Measurements from ENCODE around the gene PTPRG.

PTPRG gene

GRCh38 chr3:62049033-62049432, 487.7 kb downstream of the PTPRG start:
- no peak overlapping the region for H3K9ac ChIP-seq (ENCODE audit: low read length)
- no peak overlapping the region for H3K27ac ChIP-seq (ENCODE audit: low read depth, low read length)
- no peaks in the 10 kb centered on the region for H3K36me3 ChIP-seq (ENCODE audit: control insufficient read depth, insufficient read depth, low read length)
- no peaks in the 10 kb centered on the region for H3K27me3 ChIP-seq (ENCODE audit: control insufficient read depth, insufficient read depth, low read length)
- no peaks in the 10 kb centered on the region for H3K9me3 ChIP-seq (ENCODE audit: control insufficient read depth, insufficient read depth, low read depth, low read length)
- H3K4me1 ChIP-seq (ENCODE audit: control insufficient read depth, insufficient read depth, low read length) = peaks cover 34% of the 10 kb centered on the region
- H3K4me3 ChIP-seq (ENCODE audit: low read depth, low read length) = no peak overlapping the region

DNA sequence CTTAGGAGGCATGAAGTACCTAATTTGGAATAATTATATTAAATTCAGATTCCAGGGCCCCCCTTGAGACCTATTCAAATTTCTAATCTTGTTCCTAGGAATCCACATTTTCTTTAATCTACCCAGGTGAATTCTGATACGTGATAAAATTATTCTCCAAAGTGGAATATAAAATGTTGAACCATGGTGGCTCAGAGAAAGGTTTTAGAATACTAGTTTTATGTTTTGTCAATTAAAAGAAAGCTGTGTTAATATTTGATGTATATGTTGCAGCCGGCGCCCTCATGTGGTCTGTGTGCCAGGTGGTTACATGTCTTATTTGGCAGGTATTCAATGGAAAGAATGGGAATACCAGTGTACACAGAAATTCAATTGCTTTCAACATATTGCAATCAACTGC, 490.1 kb downstream of the PTPRG start:
- Histone ChIP-seq H3K27ac (ENCODE audit: low read depth, low read length) (no peak overlapping the region), H3K9me3 (ENCODE audit: control insufficient read depth, insufficient read depth, low read depth, low read length) (no peaks in the 10 kb centered on the region), H3K4me3 (ENCODE audit: low read depth, low read length) (no peak overlapping the region), H3K27me3 (ENCODE audit: control insufficient read depth, insufficient read depth, low read length) (no peaks in the 10 kb centered on the region), H3K4me1 (ENCODE audit: control insufficient read depth, insufficient read depth, low read length) (peaks cover 15% of the 10 kb centered on the region), H3K9ac (ENCODE audit: low read length) (no peak overlapping the region), H3K36me3 (ENCODE audit: control insufficient read depth, insufficient read depth, low read length) (no peaks in the 10 kb centered on the region)

- Histone ChIP-seq H3K4me1 (ENCODE audit: control insufficient read depth, insufficient read depth, low read length) (peaks cover 22% of the 10 kb centered on the region), H3K9me3 (ENCODE audit: control insufficient read depth, insufficient read depth, low read depth, low read length) (no peaks in the 10 kb centered on the region), H3K27me3 (ENCODE audit: control insufficient read depth, insufficient read depth, low read length) (no peaks in the 10 kb centered on the region), H3K27ac (ENCODE audit: low read depth, low read length) (no peak overlapping the region), H3K4me3 (ENCODE audit: low read depth, low read length) (no peak overlapping the region), H3K36me3 (ENCODE audit: control insufficient read depth, insufficient read depth, low read length) (no peaks in the 10 kb centered on the region), H3K9ac (ENCODE audit: low read length) (no peak overlapping the region)
Measured at GRCh38 chr3:62052331-62052730, 491.0 kb downstream of the PTPRG start.

DNA sequence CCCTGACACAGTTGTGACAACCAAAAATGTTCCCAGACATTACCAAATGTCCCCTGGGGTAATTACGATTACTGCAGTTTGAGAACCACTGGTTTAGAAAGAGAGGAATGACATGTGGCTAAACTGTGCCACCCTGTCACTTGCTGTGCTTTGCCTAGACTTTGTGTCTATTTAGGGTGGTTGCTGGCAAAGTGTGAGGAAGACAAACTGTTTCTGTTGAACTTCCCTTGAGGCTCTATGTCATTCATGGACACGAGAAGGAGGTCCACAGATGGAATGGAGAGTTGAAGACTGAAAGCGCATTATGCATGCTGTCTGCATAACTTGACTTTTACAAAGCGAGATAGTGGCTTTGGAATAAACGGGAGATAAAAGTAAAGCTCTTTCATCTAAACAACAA, 495.3 kb downstream of the PTPRG start:
- H3K9ac ChIP-seq (ENCODE audit: low read length) = no peak overlapping the region
- H3K9me3 ChIP-seq (ENCODE audit: control insufficient read depth, insufficient read depth, low read depth, low read length) = no peaks in the 10 kb centered on the region
- H3K4me3 ChIP-seq (ENCODE audit: low read depth, low read length) = no peak overlapping the region
- peaks cover 10% of the 10 kb centered on the region for H3K4me1 ChIP-seq (ENCODE audit: control insufficient read depth, insufficient read depth, low read length)
- H3K36me3 ChIP-seq (ENCODE audit: control insufficient read depth, insufficient read depth, low read length) = no peaks in the 10 kb centered on the region
- no peaks in the 10 kb centered on the region for H3K27me3 ChIP-seq (ENCODE audit: control insufficient read depth, insufficient read depth, low read length)
- no peak overlapping the region for H3K27ac ChIP-seq (ENCODE audit: low read depth, low read length)

DNA sequence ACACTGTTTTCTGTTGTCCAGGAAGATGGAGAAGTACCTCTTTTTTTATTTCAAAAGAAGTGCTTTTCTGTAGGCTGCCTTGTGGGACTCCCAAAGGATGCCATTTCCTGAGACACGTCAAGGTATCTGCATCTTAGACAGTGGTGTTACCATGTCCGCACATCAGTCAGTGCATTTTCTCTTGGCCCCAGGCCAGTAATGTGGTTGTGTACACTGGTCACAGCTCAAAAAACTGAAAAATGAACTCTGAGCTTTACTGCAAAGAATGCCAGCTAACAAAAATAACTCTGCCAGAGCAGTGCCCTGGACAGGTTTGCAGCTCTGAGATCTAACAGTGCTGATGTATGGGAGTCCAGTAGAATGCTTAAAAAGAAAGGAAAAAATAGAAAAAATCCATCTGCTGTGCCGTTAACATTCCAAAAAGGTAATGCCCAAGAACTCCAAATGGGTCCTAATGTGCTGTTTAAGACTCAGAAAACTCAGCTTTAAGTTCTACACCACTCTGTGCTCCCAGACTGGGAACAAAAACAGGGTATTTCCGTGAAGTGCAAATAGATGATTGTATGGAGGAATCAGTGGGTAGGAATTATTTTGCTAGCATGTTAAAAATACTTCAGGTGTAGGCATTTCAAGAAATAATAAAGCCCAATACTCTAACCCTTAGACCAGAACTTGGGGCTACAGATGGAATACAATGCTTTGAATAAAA, 496.1 kb downstream of the PTPRG start:
- Histone ChIP-seq H3K27ac (ENCODE audit: low read depth, low read length) (no peak overlapping the region), H3K27me3 (ENCODE audit: control insufficient read depth, insufficient read depth, low read length) (no peaks in the 10 kb centered on the region), H3K9me3 (ENCODE audit: control insufficient read depth, insufficient read depth, low read depth, low read length) (no peaks in the 10 kb centered on the region), H3K36me3 (ENCODE audit: control insufficient read depth, insufficient read depth, low read length) (no peaks in the 10 kb centered on the region), H3K4me1 (ENCODE audit: control insufficient read depth, insufficient read depth, low read length) (peaks cover 10% of the 10 kb centered on the region), H3K4me3 (ENCODE audit: low read depth, low read length) (no peak overlapping the region), H3K9ac (ENCODE audit: low read length) (no peak overlapping the region)

DNA sequence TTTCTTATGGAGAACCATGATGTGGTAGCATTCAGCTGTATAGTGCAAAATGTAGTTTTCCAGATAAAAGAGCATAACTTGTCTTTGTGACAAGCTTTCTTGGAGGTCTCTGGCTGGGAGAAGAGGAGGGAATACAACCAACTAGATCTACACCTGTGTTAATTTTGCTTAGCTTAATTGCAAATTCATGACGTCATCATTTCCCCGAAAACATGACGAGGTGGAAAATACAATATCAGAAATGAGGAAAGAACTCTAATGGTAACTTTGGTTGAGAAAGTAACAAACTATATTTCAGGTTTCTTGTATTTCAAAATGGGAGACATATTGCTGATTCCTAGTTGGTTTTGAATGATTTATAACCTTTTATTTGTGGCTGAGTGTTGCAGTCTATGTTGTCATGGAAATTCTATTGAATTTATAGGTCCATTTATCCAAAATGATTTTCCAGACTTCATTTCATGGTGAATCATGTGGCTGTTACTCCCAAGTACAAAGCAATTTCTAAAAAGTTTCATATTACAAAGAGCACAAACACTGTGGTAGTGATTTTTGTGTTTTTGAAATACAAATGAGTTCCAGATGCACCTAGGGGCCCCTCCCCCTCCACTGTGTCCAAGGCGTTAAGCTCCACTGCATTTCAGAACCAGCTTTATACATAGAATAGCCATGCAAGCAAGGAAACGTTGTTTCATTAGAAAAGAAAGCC, 504.8 kb downstream of the PTPRG start:
- H3K4me3 ChIP-seq (ENCODE audit: low read depth, low read length) = no peak overlapping the region
- no peaks in the 10 kb centered on the region for H3K9me3 ChIP-seq (ENCODE audit: control insufficient read depth, insufficient read depth, low read depth, low read length)
- no peaks in the 10 kb centered on the region for H3K36me3 ChIP-seq (ENCODE audit: control insufficient read depth, insufficient read depth, low read length)
- peaks cover 3% of the 10 kb centered on the region; the same call in 1 of the 2 replicates for H3K4me1 ChIP-seq (ENCODE audit: control insufficient read depth, insufficient read depth, low read length)
- no peak overlapping the region for H3K9ac ChIP-seq (ENCODE audit: low read length)
- no peaks in the 10 kb centered on the region for H3K27me3 ChIP-seq (ENCODE audit: control insufficient read depth, insufficient read depth, low read length)
- no peak overlapping the region for H3K27ac ChIP-seq (ENCODE audit: low read depth, low read length)

GRCh38 chr3:62068337-62068736, 507.0 kb downstream of the PTPRG start:
- no peak overlapping the region for H3K9ac ChIP-seq (ENCODE audit: low read length)
- H3K4me3 ChIP-seq (ENCODE audit: low read depth, low read length) = no peak overlapping the region
- no peaks in the 10 kb centered on the region for H3K9me3 ChIP-seq (ENCODE audit: control insufficient read depth, insufficient read depth, low read depth, low read length)
- H3K27me3 ChIP-seq (ENCODE audit: control insufficient read depth, insufficient read depth, low read length) = no peaks in the 10 kb centered on the region
- H3K4me1 ChIP-seq (ENCODE audit: control insufficient read depth, insufficient read depth, low read length) = peaks cover 3% of the 10 kb centered on the region; the same call in 1 of the 2 replicates
- no peaks in the 10 kb centered on the region for H3K36me3 ChIP-seq (ENCODE audit: control insufficient read depth, insufficient read depth, low read length)
- H3K27ac ChIP-seq (ENCODE audit: low read depth, low read length) = no peak overlapping the region

DNA sequence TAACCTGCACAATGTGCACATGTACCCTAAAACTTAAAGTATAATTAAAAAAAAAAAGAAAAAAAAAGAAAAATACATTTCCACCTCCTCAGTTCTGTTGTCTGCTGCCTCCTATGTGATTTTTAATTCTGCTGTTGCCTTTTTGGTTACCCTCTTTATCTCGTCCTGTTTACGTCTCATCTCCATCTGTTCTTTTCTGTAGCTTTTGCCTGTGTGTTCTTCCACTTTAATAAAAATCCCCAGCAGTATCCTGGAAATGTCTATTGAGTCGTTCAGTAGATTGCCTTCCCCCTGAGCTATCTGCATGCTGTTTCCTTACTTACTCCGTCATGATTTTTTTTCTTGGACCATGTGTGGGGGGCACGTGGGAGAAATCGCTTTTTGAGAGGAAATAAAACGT, 509.5 kb downstream of the PTPRG start:
- Histone ChIP-seq H3K27ac (ENCODE audit: low read depth, low read length) (no peak overlapping the region), H3K9me3 (ENCODE audit: control insufficient read depth, insufficient read depth, low read depth, low read length) (no peaks in the 10 kb centered on the region), H3K36me3 (ENCODE audit: control insufficient read depth, insufficient read depth, low read length) (no peaks in the 10 kb centered on the region), H3K27me3 (ENCODE audit: control insufficient read depth, insufficient read depth, low read length) (no peaks in the 10 kb centered on the region), H3K9ac (ENCODE audit: low read length) (no peak overlapping the region), H3K4me3 (ENCODE audit: low read depth, low read length) (no peak overlapping the region), H3K4me1 (ENCODE audit: control insufficient read depth, insufficient read depth, low read length) (0 out of 2 replicates have a peak, but pooled peaks cover 3% of the 10 kb centered on the region)

GRCh38 chr3:62073038-62073437, 511.7 kb downstream of the PTPRG start:
- Histone ChIP-seq H3K36me3 (ENCODE audit: control insufficient read depth, insufficient read depth, low read length) (no peaks in the 10 kb centered on the region), H3K4me1 (ENCODE audit: control insufficient read depth, insufficient read depth, low read length) (0 out of 2 replicates have a peak, but pooled peaks cover 3% of the 10 kb centered on the region), H3K27me3 (ENCODE audit: control insufficient read depth, insufficient read depth, low read length) (no peaks in the 10 kb centered on the region), H3K27ac (ENCODE audit: low read depth, low read length) (no peak overlapping the region), H3K9ac (ENCODE audit: low read length) (no peak overlapping the region), H3K9me3 (ENCODE audit: control insufficient read depth, insufficient read depth, low read depth, low read length) (no peaks in the 10 kb centered on the region), H3K4me3 (ENCODE audit: low read depth, low read length) (no peak overlapping the region)

- no peak overlapping the region for H3K27ac ChIP-seq (ENCODE audit: low read depth, low read length)
- H3K27me3 ChIP-seq (ENCODE audit: control insufficient read depth, insufficient read depth, low read length) = no peaks in the 10 kb centered on the region
- no peaks in the 10 kb centered on the region for H3K36me3 ChIP-seq (ENCODE audit: control insufficient read depth, insufficient read depth, low read length)
- H3K4me3 ChIP-seq (ENCODE audit: low read depth, low read length) = no peak overlapping the region
- no peak overlapping the region for H3K9ac ChIP-seq (ENCODE audit: low read length)
- H3K4me1 ChIP-seq (ENCODE audit: control insufficient read depth, insufficient read depth, low read length) = peaks cover 12% of the 10 kb centered on the region; the same call in 1 of the 2 replicates
- no peaks in the 10 kb centered on the region for H3K9me3 ChIP-seq (ENCODE audit: control insufficient read depth, insufficient read depth, low read depth, low read length)
Measured at GRCh38 chr3:62084558-62084957, 523.2 kb downstream of the PTPRG start.

DNA sequence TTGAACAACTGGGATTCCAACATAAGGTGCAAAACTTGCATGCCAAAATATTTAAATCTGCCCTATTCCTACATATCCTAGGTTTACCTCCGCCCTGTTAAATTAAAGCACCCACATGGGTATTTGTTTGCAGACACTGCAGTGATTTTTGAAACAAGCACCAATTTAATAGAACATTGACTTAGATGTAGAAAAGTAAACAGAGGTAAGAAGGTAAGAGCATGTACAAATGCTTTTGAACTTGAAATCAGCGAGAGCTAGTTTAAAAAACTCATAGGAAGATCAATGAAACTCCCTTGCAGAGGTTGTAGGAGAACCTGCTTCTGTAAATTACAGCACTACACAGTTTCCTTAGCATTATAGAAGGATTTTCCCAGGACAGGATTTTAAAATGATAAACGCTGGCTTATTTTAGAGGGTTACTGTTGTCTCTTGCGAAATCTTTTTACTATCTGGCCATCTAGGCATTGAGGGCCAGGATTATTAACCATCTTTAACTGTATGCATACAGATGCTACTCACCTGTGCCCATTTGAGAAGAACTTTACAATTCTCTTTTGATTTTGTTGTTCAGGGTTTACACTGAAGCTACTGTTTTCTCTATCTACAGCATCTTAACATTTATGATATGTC, 527.2 kb downstream of the PTPRG start:
- H3K36me3 ChIP-seq (ENCODE audit: control insufficient read depth, insufficient read depth, low read length) = no peaks in the 10 kb centered on the region
- no peak overlapping the region for H3K27ac ChIP-seq (ENCODE audit: low read depth, low read length)
- no peak overlapping the region for H3K4me3 ChIP-seq (ENCODE audit: low read depth, low read length)
- H3K9ac ChIP-seq (ENCODE audit: low read length) = no peak overlapping the region
- H3K4me1 ChIP-seq (ENCODE audit: control insufficient read depth, insufficient read depth, low read length) = peaks cover 12% of the 10 kb centered on the region; the same call in 1 of the 2 replicates
- no peaks in the 10 kb centered on the region for H3K27me3 ChIP-seq (ENCODE audit: control insufficient read depth, insufficient read depth, low read length)
- no peaks in the 10 kb centered on the region for H3K9me3 ChIP-seq (ENCODE audit: control insufficient read depth, insufficient read depth, low read depth, low read length)

Data from HUES6 (cell line).